Measurements from ENCODE around the gene ZMAT5.

DNA sequence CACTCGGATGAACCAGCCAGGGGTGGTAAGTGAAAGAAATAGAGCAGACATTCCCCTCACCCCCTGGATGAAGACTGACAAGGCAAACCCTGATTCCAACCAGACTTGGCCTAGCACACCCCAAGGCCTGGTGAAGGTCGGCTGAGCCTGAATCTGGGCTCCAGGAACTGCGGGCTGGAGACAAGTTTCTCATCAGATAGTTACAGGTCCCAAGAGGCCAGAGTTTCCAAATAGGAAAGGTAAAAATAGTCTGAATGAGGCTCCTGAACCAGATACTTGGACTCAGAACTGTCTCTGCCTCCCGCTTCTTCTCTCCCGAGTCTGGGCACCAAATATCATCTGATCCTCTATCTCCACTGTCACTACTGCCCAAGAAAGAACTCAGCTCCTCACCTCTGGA lies 7.8 kb downstream of the ZMAT5 start:
- no peak for TF ChIP-seq GATA3 (IDR thresholded peaks at IDR 0.05; ENCODE audit: low read depth, low read length)
- TF ChIP-seq GATA2 (IDR thresholded peaks at IDR 0.05; ENCODE audit: low read depth, low read length): no peak
